Mesendoderm (in vitro differentiated cells): ENCODE data around the gene SYCE3.
"Not testable (repeated sequence)": the region's sequence is repeated elsewhere in the genome, so short reads cannot be mapped to it uniquely, and the experiment has no call there.

Source experiments
- DNase-seq: peaks from one replicate; pipeline ENCODE4 v3.0.0; 2013
- H2AK5ac ChIP-seq: 2 replicates; pipeline ENCODE4 v1.6.1; 2013; ENCODE audit warnings: low read length, inconsistent platforms
- H2BK120ac ChIP-seq: 2 replicates; pipeline ENCODE4 v1.6.1; 2013; ENCODE audit warnings: low read depth, mild to moderate bottlenecking, low read length, moderate library complexity, mixed read lengths
- H2BK15ac ChIP-seq: replicated peaks from 2 replicates; pipeline ENCODE4 v1.6.1; 2013; ENCODE audit warnings: low read depth, mild to moderate bottlenecking, moderate library complexity
- H2BK5ac ChIP-seq: 2 replicates; pipeline ENCODE4 v1.6.1; 2013; ENCODE audit warnings: low read length, inconsistent platforms
- H3K18ac ChIP-seq: 2 replicates; pipeline ENCODE4 v1.6.1; 2013; ENCODE audit warnings: mild to moderate bottlenecking, low read length, mixed read lengths
- H3K23ac ChIP-seq: one replicate; pipeline ENCODE4 v1.6.1; 2013; ENCODE audit warnings: low read length
- H3K27ac ChIP-seq: 2 replicates; pipeline ENCODE4 v1.5.1; 2013; ENCODE audit warnings: low read depth, mild to moderate bottlenecking, inconsistent platforms, low read length, moderate library complexity
- H3K27me3 ChIP-seq: 2 replicates; pipeline ENCODE4 v1.6.1; 2013; ENCODE audit warnings: low read length, control low read depth, mild to moderate bottlenecking, inconsistent platforms; ENCODE audit not compliant: insufficient read depth, poor library complexity
- H3K36me3 ChIP-seq: 2 replicates; pipeline ENCODE4 v1.6.1; 2013; ENCODE audit warnings: low read length, inconsistent platforms; ENCODE audit not compliant: control insufficient read depth, insufficient read depth
- H3K4ac ChIP-seq: one replicate; pipeline ENCODE4 v1.6.1; 2013; ENCODE audit warnings: low read depth, mild to moderate bottlenecking, low read length, moderate library complexity
- H3K4me1 ChIP-seq: 2 replicates; pipeline ENCODE4 v1.6.1; 2013; ENCODE audit warnings: low read depth, low read length, inconsistent platforms; ENCODE audit not compliant: control insufficient read depth
- H3K4me2 ChIP-seq: 2 replicates; pipeline ENCODE4 v1.6.1; 2013; ENCODE audit warnings: low read length
- H3K4me3 ChIP-seq: 2 replicates; pipeline ENCODE4 v1.5.1; 2013; ENCODE audit warnings: mild to moderate bottlenecking, low read length
- H3K56ac ChIP-seq: one replicate; pipeline ENCODE4 v1.6.1; 2013; ENCODE audit warnings: low read length
- H3K79me1 ChIP-seq: 2 replicates; pipeline ENCODE4 v1.6.1; 2013; ENCODE audit warnings: low read length, inconsistent platforms
- H3K79me2 ChIP-seq: 2 replicates; pipeline ENCODE4 v1.6.1; 2013; ENCODE audit warnings: mild to moderate bottlenecking, low read length; ENCODE audit not compliant: control insufficient read depth, insufficient read depth
- H3K9ac ChIP-seq: 2 replicates; pipeline ENCODE4 v1.6.1; 2013; ENCODE audit warnings: low read length, inconsistent platforms
- H4K5ac ChIP-seq: one replicate; pipeline ENCODE4 v1.6.1; 2013; ENCODE audit warnings: low read length
- H4K8ac ChIP-seq: one replicate; pipeline ENCODE4 v1.6.1; 2013; ENCODE audit warnings: low read depth, mild to moderate bottlenecking, control low read depth, low read length, moderate library complexity
- WGBS: extraction: QIAGEN DNeasy Blood & Tissue Kit; methylation state at CpG from one replicate; pipeline ENCODE4 v1.1.7; 2013; ENCODE audit warnings: low lambda C conversion rate, missing lambda C conversion rate; ENCODE audit not compliant: insufficient coverage; ENCODE audit errors: extremely low coverage; 5-methylcytosine and 5-hydroxymethylcytosine counted together

The SYCE3 gene

DNA sequence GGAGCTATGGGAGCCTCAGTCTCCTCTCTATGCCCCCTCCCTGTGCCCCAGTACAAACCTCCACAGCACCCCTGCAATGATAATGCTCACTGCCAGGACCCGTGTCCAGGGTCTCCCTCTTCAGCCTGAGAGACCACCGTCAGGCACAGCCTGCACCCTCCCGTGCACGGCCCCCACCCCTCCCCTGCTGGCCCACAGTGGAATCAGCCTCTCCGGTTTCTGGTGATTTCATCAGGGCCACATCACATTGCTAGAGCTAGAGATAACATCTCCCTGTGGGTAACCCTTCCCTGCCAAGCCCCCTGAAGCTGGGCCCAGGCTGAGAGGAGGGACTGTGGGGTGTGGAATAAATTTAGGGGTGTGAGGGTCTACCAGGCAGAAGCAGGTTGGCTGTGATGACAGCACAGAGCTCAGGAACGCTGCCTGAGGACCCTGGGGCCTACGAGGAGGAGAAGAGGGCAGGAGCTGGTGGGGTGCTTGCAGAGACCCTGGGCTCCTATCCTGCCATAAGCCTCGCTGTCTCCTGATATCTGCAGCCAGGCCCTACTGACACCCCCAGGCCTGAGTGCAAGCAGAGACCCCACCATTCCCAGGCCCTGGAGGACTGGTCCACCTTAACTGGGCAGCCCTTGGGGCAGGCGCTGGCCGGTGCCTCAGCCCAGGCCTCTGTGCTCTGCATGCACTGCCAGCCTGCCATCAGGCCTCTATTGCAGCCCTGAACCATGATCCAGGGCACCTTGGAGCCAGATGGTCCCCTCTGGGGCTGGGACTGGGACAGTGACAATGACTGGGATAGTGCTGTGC is 17.0 kb downstream of the SYCE3 start, which contains the start of gene KLHDC7B:
Gene KLHDC7B, plus strand, starts transcription at position 378 of the 804 bp plus-strand sequence. Its CDS starts 345 bp downstream, at position 723.
- Histone ChIP-seq H2AK5ac (no peak within 1 kb of the TSS), H2BK15ac (no peak within 1 kb of the TSS), H4K5ac (no peak within 1 kb of the TSS), H2BK120ac (no peak within 1 kb of the TSS), H2BK5ac (no peak within 1 kb of the TSS), H3K27ac (no peak within 1 kb of the TSS), H3K4me1 (no peaks in the 10 kb centered on the region), H3K4ac (no peak within 1 kb of the TSS), H3K23ac (no peak within 1 kb of the TSS), H3K9ac (no peak within 1 kb of the TSS), H3K79me1 (no peaks in the 10 kb centered on the region), H3K79me2 (no peaks in the 10 kb centered on the region), H3K56ac (no peak within 1 kb of the TSS), H3K4me3 (no peak within 1 kb of the TSS), H3K4me2 (no peak within 1 kb of the TSS), H4K8ac (no peak within 1 kb of the TSS), H3K27me3 (no peaks in the 10 kb centered on the region), H3K36me3 (no peaks in the 10 kb centered on the region), H3K18ac (no peak within 1 kb of the TSS)
- DNase-seq = peak; percentile 69
- no CpG with 5 or more reads among the region's 10 CpGs for WGBS

DNA sequence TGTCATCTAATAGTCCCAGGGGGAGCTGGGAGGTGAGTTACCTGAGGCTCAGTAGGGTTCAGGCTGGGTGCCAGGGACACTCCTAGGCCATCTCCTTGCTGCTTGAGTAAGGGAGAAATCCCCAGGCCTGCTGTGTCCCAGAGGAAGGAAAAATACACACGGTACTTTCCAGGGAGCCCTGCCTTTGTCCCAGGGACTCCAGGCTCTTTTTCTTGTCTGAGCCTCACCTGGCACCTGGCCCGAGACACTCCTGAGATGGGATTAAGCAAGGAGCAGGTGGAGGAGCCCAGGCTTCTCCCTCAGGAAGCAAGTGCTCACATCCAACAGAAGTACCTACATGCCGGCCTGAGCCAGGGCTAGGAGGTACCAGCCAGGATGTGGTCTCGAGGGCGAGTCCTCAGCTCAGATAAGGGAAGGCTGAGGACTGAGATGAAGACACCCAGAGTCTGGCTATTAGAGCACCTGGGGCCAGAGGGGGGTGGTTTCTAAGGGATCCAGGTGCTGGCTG is 17.9 kb downstream of the SYCE3 start:
- Histone ChIP-seq H3K36me3 (no peaks in the 10 kb centered on the region), H4K5ac (no peak overlapping the region), H3K4me1 (no peaks in the 10 kb centered on the region), H3K79me1 (no peaks in the 10 kb centered on the region), H3K9ac (no peak overlapping the region), H3K56ac (no peak overlapping the region), H3K18ac (no peak overlapping the region), H2BK15ac (no peak overlapping the region), H3K4me3 (no peak overlapping the region), H3K79me2 (no peaks in the 10 kb centered on the region), H2BK5ac (no peak overlapping the region), H3K27ac (no peak overlapping the region), H4K8ac (no peak overlapping the region), H2AK5ac (no peak overlapping the region), H3K4me2 (no peak overlapping the region), H3K4ac (no peak overlapping the region), H3K27me3 (no peaks in the 10 kb centered on the region), H3K23ac (no peak overlapping the region), H2BK120ac (no peak overlapping the region)
- no CpG with 5 or more reads among the region's 5 CpGs for WGBS
- DNase-seq = no peak

DNA sequence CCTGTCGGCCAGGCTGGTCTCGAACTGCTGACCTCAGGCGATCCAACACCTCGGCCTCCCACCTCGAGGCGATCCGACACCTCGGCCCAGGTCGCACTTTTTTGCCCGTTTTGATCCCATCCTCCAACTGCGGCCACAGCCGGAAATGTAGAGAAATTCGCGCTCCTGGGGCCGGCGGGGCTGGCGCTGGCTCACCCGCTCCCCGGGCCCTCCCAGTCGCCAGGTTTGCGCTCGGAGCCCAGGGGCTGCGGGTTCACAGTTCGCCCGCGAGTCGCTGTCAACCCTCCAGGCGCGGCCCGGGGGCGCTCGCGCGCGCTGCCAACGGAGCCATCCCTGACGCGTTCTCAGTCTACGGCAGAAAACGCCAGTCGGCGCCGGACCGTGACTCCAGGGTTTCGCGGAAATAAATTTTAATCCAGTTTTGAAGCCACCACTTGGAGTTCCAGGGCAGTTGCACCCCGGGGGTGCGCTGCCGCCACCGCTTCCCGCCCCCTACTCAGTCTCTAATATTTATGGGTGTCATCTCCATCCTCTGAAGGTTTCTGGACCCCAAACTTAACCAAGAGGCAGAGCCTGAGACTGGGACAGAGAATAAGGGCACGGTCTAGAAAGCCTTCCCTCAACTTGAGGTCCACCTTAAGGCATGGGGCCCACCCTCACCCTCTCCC is 18.5 kb downstream of the SYCE3 start:
- Histone ChIP-seq H3K4me3 (no peak overlapping the region), H3K79me1 (no peaks in the 10 kb centered on the region), H3K4me2 (no peak overlapping the region), H3K27ac (no peak overlapping the region), H3K23ac (no peak overlapping the region), H3K9ac (no peak overlapping the region), H2BK15ac (no peak overlapping the region), H3K36me3 (no peaks in the 10 kb centered on the region), H4K5ac (no peak overlapping the region), H2BK120ac (no peak overlapping the region), H3K79me2 (no peaks in the 10 kb centered on the region), H3K4ac (no peak overlapping the region), H3K4me1 (no peaks in the 10 kb centered on the region), H2BK5ac (no peak overlapping the region), H2AK5ac (no peak overlapping the region), H3K56ac (peak overlapping the region; percentile 64), H3K18ac (no peak overlapping the region), H3K27me3 (no peaks in the 10 kb centered on the region), H4K8ac (no peak overlapping the region)
- no CpG with 5 or more reads among the region's 52 CpGs for WGBS
- DNase-seq = peak; percentile 85

DNA sequence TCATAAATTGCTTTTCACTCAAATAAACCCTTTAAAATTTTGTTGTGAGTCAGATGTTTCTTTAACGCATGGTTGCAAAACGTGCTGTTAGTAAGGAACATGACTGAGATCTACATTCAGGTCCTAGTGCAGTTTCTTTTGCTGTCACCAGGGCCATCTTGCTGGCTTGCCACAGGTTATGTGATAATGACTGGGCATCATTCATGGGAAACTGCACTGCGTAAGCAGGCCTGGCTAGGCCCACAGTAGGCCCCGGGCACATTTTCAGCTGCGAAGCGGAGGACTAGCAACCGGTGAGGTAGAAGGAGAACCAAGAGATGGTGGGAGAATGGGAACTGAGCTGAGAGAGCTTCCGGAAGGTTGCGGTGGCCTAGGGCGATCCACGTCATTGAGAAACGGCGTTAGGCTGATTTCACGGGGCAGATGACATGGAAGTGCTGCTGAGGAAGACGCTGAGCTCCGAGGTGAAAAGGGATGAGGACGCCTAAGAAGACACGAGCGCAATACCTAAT is 20.2 kb downstream of the SYCE3 start:
- Histone ChIP-seq H2BK15ac (no peak overlapping the region), H3K18ac (no peak overlapping the region), H3K23ac (no peak overlapping the region), H3K4me1 (no peaks in the 10 kb centered on the region), H2AK5ac (no peak overlapping the region), H3K4me2 (no peak overlapping the region), H3K56ac (no peak overlapping the region), H3K79me2 (no peaks in the 10 kb centered on the region), H3K9ac (no peak overlapping the region), H2BK120ac (no peak overlapping the region), H4K8ac (no peak overlapping the region), H4K5ac (no peak overlapping the region), H3K27ac (no peak overlapping the region), H3K79me1 (no peaks in the 10 kb centered on the region), H2BK5ac (no peak overlapping the region), H3K36me3 (no peaks in the 10 kb centered on the region), H3K4me3 (no peak overlapping the region), H3K4ac (no peak overlapping the region), H3K27me3 (no peaks in the 10 kb centered on the region)
- DNase-seq = no peak
- no CpG with 5 or more reads among the region's 19 CpGs for WGBS

DNA sequence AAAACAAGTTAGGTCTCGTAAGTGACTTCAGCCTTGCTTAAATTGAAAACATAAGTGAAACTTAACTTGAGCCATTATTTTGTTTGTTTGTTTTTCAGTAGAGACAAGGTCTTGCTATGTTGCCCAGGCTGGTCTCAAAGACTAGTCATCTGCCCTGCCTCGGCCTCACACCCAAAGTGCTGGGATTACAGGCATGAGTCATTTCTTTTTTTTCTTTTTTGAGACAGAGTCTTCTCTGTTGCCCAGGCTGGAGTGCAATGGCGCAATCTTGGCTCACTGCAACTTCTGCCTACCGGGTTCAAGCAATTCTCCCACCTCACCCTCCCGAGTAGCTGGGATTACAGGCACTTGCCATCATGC is 21.1 kb downstream of the SYCE3 start:
- H3K9ac ChIP-seq, H3K4ac ChIP-seq, H3K4me3 ChIP-seq, H3K27ac ChIP-seq, H2BK15ac ChIP-seq, H4K5ac ChIP-seq, H2BK5ac ChIP-seq, H3K27me3 ChIP-seq, H3K23ac ChIP-seq, H3K79me2 ChIP-seq, H2BK120ac ChIP-seq, DNase-seq, H3K79me1 ChIP-seq, H2AK5ac ChIP-seq, H3K36me3 ChIP-seq, H3K56ac ChIP-seq, H4K8ac ChIP-seq, H3K4me2 ChIP-seq, H3K18ac ChIP-seq, H3K4me1 ChIP-seq: not testable (repeated sequence)
- WGBS = no CpG with 5 or more reads among the region's 5 CpGs
